Neuron (in vitro differentiated cells): Measurements from ENCODE around the gene MVK.
A peak's percentile ranks its signal among the peaks of the same experiment; 100 is the strongest.

Source experiments
- H2AFZ ChIP-seq: one replicate; pipeline ENCODE4 v1.6.1; 2013; ENCODE audit warnings: low read depth, mild to moderate bottlenecking, inconsistent platforms, low read length, moderate library complexity
- H3K27me3 ChIP-seq: one replicate; pipeline ENCODE4 v1.6.1; 2013; ENCODE audit warnings: low read length; ENCODE audit not compliant: insufficient read depth
- H3K36me3 ChIP-seq: one replicate; pipeline ENCODE4 v1.6.1; 2013; ENCODE audit warnings: low read length; ENCODE audit not compliant: insufficient read depth
- H3K4me1 ChIP-seq: one replicate; pipeline ENCODE4 v1.6.1; 2013; ENCODE audit warnings: low read length; ENCODE audit not compliant: insufficient read depth
- H3K4me3 ChIP-seq: 2 replicates; pipeline ENCODE4 v1.5.1; 2013; ENCODE audit warnings: mild to moderate bottlenecking, low read length, moderate library complexity
- H3K9me3 ChIP-seq: one replicate; pipeline ENCODE4 v1.6.1; 2013; ENCODE audit warnings: low read length

Gene MVK

DNA sequence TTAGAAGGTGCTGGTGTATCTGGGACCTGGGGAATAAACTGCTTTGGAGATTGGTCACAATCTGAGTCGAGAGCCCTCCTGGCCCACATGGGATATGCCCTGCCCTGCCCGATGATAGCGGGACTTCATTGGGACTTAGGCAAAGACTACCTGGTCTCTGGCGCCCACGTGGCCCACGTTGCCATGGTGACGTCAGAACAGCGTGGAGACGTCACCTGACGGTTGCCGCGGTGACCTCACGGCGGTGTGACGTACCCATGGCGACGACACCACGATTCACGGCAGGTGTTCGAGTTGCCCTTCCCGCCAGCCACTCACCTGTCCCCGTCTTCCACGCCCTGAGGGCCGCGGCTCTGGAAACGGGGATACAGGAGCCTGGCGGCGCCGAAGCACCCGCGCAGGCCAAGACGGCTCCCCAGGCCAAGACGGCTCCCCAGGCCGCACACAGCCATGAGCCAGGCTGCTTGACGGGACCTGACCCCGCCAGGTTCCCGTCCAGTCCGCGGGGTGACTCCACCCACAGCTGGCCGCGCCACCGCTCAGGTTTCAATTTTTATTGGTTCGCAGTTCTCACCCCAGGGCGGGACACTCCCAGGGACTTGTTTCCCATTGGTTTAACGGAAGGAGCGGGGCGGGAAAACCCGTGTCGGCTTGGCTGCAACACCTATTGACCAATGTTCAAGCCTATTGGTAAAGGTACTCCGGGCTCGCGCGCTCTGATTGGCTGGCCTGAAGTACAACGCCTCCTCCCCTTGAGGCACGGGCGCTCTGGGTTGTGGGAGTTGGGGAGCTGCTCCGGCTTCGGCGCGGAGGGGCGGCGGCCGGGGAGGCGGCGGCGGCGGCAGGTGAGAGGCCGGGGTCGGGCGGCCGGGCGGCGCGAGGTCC lies at the start of gene MVK, which contains the start of gene MMAB:
Gene MVK, plus strand, starts transcription at position 766 of the 885 bp plus-strand sequence. CDS start 1,029 bp downstream, outside the sequence.
Gene MMAB, minus strand, starts transcription at position 476 of the 885 bp plus-strand sequence. Its CDS starts 24 bp downstream, at position 452.
- no peaks in the 10 kb centered on the region for H3K9me3 ChIP-seq

DNA sequence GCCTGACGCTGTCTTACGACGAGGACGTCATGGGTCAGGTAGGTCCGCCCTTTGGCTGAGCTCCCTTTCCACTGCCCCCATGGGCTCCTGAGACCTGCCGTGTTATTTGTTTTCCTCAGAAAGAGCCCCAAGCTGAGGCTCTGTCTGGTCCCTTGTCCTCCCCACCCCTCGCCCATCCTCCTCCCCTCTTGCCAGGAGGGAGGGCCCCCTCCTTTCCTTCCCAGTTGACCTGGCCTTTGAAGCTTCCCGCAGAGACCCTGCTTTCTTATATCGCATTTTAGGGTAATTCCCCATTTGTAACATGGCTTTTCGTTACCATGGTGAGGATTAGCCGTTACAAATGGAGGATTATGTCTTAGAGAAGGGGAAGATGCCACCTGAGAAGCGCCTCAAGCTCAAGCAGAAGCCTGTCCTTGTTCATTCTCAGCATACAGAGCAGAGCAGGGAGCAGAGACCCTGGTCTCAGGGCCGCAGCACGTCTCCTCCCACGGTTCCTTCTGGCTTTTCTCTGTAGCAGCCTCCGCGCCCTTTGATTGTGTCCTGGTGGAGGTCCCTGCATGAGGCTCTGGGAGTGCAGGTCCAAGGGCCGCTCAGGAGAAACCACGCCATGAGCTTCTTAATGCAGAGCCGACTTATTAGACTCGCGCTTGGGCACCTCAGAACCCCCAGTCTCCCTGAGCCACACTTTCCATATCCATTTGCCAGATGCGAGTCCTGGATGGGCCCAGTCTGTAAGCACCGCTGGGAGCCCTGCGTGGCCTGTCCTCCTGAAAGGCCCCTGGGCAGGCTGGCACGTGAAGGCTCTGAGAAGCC lies 48.9 kb upstream of the MVK start:
- Histone ChIP-seq H3K9me3 (no peaks in the 10 kb centered on the region), H2AFZ (no peak overlapping the region), H3K27me3 (no peaks in the 10 kb centered on the region), H3K4me3 (no peak overlapping the region), H3K36me3 (peaks cover 56% of the 10 kb centered on the region), H3K4me1 (peaks cover 7% of the 10 kb centered on the region)

More for the DNA sequence above, at the start of gene MVK, which contains the start of gene MMAB:
- Histone ChIP-seq H3K27me3 (no peaks in the 10 kb centered on the region), H3K36me3 (peaks cover 43% of the 10 kb centered on the region), H3K4me1 (peaks cover 19% of the 10 kb centered on the region), H2AFZ (peak within 1 kb of the TSS; percentile 32), H3K4me3 (peak within 1 kb of the TSS; percentile 69)

DNA sequence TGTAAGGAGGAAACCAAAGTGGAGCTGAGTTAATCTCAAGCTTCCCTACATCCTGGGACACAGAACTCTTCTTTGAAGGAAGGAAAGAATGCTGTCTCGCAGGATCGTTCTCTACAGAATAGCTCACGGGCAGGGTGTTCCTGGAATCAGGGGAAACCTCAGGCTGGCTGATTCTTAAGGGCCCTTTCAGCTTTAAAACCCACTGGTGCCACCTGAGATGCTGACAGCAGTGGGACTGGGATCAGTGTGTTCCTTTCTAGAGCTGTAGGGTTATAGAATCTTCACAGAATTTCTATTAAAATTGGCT lies 48.4 kb upstream of the MVK start:
- H3K27me3 ChIP-seq: no peaks in the 10 kb centered on the region
- no peak overlapping the region for H3K4me3 ChIP-seq
- peaks cover 57% of the 10 kb centered on the region for H3K36me3 ChIP-seq
- H3K4me1 ChIP-seq: peaks cover 7% of the 10 kb centered on the region
- H3K9me3 ChIP-seq: no peaks in the 10 kb centered on the region
- no peak overlapping the region for H2AFZ ChIP-seq

GRCh38 chr12:109527489-109528123 lies 46.0 kb upstream of the MVK start:
- no peaks in the 10 kb centered on the region for H3K9me3 ChIP-seq
- no peak overlapping the region for H2AFZ ChIP-seq
- no peaks in the 10 kb centered on the region for H3K27me3 ChIP-seq
- peaks cover 7% of the 10 kb centered on the region for H3K4me1 ChIP-seq
- no peak overlapping the region for H3K4me3 ChIP-seq
- peaks cover 45% of the 10 kb centered on the region for H3K36me3 ChIP-seq

- peaks cover 45% of the 10 kb centered on the region for H3K36me3 ChIP-seq
- H2AFZ ChIP-seq: no peak overlapping the region
- H3K27me3 ChIP-seq: no peaks in the 10 kb centered on the region
- H3K4me1 ChIP-seq: no peaks in the 10 kb centered on the region
- H3K9me3 ChIP-seq: no peaks in the 10 kb centered on the region
- H3K4me3 ChIP-seq: no peak overlapping the region
These were observed 43.6 kb upstream of the MVK start for GRCh38 chr12:109529691-109530640.

GRCh38 chr12:109531411-109531810 lies 42.2 kb upstream of the MVK start:
- H3K36me3 ChIP-seq: peaks cover 44% of the 10 kb centered on the region
- H3K4me1 ChIP-seq: no peaks in the 10 kb centered on the region
- H3K27me3 ChIP-seq: no peaks in the 10 kb centered on the region
- H3K4me3 ChIP-seq: no peak overlapping the region
- no peak overlapping the region for H2AFZ ChIP-seq
- no peaks in the 10 kb centered on the region for H3K9me3 ChIP-seq

GRCh38 chr12:109532721-109533486 lies 40.7 kb upstream of the MVK start:
- Histone ChIP-seq H3K4me1 (no peaks in the 10 kb centered on the region), H3K4me3 (no peak overlapping the region), H3K9me3 (no peaks in the 10 kb centered on the region), H3K27me3 (no peaks in the 10 kb centered on the region), H3K36me3 (peaks cover 38% of the 10 kb centered on the region), H2AFZ (no peak overlapping the region)

DNA sequence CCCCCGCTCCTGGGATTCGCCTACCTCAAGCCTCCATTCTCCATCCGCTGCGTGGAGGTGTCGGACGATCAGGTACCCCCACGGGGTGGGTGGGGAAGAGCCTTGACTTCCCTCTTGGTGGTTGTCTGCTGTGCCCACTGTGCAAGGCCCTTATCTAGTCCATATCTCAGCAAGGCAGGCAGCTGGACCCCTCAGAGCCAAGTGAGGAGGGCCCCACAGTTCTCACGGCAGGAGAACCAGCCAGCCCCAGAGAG lies 40.2 kb upstream of the MVK start:
- Histone ChIP-seq H3K4me1 (no peaks in the 10 kb centered on the region), H3K4me3 (no peak overlapping the region), H3K27me3 (no peaks in the 10 kb centered on the region), H3K36me3 (peaks cover 36% of the 10 kb centered on the region), H2AFZ (no peak overlapping the region), H3K9me3 (no peaks in the 10 kb centered on the region)

DNA sequence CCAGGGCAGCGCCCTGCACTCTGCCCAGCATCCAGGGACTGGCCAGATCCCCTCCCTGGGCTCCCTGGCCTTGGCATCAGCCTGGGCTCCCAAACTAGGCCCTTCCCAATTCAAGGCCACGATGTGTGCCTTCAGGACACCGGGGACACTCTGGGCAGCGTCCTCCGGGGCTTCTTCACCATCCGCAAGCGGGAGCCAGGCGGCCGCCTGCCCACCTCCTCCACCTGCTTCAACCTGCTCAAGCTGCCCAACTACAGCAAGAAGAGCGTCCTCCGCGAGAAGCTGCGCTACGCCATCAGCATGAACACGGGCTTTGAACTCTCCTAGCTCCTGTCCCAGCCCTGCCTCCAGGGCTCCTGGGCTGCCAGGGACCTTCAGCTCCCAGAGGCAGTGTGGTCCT lies 39.1 kb upstream of the MVK start:
- H3K4me1 ChIP-seq: no peaks in the 10 kb centered on the region
- peaks cover 36% of the 10 kb centered on the region for H3K36me3 ChIP-seq
- H3K9me3 ChIP-seq: no peaks in the 10 kb centered on the region
- H2AFZ ChIP-seq: no peak overlapping the region
- H3K27me3 ChIP-seq: no peaks in the 10 kb centered on the region
- no peak overlapping the region for H3K4me3 ChIP-seq

DNA sequence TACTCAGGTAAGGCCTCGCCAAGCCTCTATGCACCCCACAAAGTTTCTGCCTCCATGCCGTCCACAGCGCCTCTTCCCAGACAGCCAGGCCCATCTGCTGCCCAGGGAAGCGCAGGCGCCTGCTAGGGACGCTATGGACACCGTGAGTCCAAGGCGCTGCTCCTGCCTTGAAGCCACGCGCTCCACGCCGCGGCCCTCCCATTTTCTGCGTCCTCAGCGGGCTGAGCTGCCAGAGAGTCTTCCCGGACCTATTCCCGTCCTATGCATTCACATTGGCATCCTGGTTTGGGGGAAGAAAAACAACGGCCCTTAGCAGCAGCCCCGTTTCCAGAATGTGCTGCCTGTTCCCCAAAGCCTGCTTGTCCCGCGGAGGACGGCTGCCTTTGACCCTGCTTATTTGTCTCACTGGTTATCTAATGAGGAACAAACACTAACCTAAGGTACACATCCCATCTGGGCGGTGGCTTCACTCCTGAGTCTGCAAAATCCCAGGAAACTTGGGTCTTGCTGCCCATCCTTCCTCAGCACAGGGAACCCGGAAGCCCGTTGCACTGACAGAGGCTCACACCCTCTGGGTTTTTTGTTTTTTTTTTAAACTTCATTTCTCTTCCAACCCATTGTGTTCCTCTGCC lies 38.2 kb upstream of the MVK start:
- peaks cover 29% of the 10 kb centered on the region for H3K36me3 ChIP-seq
- H3K27me3 ChIP-seq: no peaks in the 10 kb centered on the region
- no peak overlapping the region for H2AFZ ChIP-seq
- no peaks in the 10 kb centered on the region for H3K4me1 ChIP-seq
- no peaks in the 10 kb centered on the region for H3K9me3 ChIP-seq
- no peak overlapping the region for H3K4me3 ChIP-seq

- peaks cover 24% of the 10 kb centered on the region for H3K36me3 ChIP-seq
- H3K4me3 ChIP-seq: no peak overlapping the region
- H2AFZ ChIP-seq: no peak overlapping the region
- no peaks in the 10 kb centered on the region for H3K4me1 ChIP-seq
- H3K27me3 ChIP-seq: no peaks in the 10 kb centered on the region
- H3K9me3 ChIP-seq: no peaks in the 10 kb centered on the region
These were observed 37.7 kb upstream of the MVK start for GRCh38 chr12:109535863-109536250.
